Measurements from ENCODE around the gene BATF3.

GRCh38 chr1:212669102-212669501 lies 30.5 kb downstream of the BATF3 start:
- TF ChIP-seq EZH2 (IDR thresholded peaks at IDR 0.05; ENCODE audit: low read depth) = no peak
- TF ChIP-seq CTCF (conservative IDR thresholded peaks at IDR 0.05) = 0 out of 2 replicates have a peak, but pooled peaks have one; percentile 15
